GM12864 (cell line): ENCODE results near the gene SIGLEC10.
A peak's percentile ranks its signal among the peaks of the same experiment; 100 is the strongest.
"Not testable (repeated sequence)": the region's sequence is repeated elsewhere in the genome, so short reads cannot be mapped to it uniquely, and the experiment has no call there.

Source experiments
- DNase-seq: peaks from one replicate; pipeline ENCODE4 v3.0.0-alpha.2; 2011; ENCODE audit warnings: low read depth
- H3K4me3 ChIP-seq: 2 replicates; pipeline ENCODE4 v1.5.1; 2011; ENCODE audit warnings: mild to moderate bottlenecking, low read depth, low read length, control low read depth
- TF ChIP-seq, protein P1 (sequence below): IDR thresholded peaks from 2 replicates; pipeline ENCODE4 v1.5.1; 2011; ENCODE audit warnings: low read depth, mild to moderate bottlenecking, moderate library complexity, low read length, control low read depth, inconsistent platforms; ENCODE audit errors: missing control alignments

Gene SIGLEC10

DNA sequence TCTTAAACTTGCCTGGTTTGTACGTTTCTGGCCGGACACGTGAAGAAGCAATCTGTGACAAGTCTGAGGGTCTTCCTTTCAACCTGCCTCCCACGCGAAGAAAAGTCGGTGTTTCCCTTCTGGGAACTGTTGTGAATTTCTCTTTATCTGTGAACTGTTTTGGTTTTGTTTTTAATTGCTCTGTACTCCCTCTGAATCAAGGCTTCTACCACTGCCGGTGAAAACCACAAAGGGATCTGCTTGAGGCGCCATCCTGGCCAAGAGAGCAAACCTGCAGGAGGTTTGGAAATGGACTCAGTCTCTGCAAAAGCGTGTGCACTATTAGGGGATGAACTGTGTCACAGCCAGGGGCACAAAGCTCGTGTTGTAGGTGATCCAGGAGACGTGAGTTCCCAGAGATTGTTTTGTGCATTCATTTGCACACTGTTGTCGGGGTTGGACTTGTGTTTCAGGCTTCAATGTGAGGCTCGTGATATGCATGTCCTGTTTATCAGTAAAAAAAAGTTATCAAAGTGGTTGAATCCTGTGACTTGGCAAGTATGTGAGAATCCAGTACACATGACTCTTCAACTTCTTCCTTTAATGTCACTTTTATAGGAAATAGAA lies 31.1 kb upstream of the SIGLEC10 start:
- H3K4me3 ChIP-seq = no peak overlapping the region
- DNase-seq = no peak

DNA sequence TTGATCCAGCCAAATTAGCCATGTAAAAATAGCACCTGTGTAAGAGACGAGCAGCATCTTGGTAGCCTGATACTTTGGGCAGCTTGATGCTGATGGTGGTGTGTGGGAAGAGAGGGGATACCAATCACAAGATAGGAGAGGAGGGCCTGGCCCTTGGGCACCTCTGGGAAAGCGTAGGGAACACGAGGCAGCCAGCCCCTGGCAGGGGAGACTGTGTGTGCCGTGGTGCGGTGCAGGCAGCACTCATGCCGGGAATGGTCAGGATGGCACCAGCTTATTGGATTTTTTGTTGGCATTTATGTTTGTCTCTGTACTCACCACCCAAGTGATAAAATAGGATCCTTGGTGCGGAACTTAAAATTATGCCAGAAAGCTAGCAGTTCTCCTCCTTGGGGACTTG lies 30.6 kb upstream of the SIGLEC10 start:
- no peak for DNase-seq
- TF ChIP-seq, protein P1, sequence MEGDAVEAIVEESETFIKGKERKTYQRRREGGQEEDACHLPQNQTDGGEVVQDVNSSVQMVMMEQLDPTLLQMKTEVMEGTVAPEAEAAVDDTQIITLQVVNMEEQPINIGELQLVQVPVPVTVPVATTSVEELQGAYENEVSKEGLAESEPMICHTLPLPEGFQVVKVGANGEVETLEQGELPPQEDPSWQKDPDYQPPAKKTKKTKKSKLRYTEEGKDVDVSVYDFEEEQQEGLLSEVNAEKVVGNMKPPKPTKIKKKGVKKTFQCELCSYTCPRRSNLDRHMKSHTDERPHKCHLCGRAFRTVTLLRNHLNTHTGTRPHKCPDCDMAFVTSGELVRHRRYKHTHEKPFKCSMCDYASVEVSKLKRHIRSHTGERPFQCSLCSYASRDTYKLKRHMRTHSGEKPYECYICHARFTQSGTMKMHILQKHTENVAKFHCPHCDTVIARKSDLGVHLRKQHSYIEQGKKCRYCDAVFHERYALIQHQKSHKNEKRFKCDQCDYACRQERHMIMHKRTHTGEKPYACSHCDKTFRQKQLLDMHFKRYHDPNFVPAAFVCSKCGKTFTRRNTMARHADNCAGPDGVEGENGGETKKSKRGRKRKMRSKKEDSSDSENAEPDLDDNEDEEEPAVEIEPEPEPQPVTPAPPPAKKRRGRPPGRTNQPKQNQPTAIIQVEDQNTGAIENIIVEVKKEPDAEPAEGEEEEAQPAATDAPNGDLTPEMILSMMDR = no peak
- H3K4me3 ChIP-seq = no peak overlapping the region

More for the DNA sequence above, 31.1 kb upstream of the SIGLEC10 start:
- TF ChIP-seq, protein P1 = no peak

DNA sequence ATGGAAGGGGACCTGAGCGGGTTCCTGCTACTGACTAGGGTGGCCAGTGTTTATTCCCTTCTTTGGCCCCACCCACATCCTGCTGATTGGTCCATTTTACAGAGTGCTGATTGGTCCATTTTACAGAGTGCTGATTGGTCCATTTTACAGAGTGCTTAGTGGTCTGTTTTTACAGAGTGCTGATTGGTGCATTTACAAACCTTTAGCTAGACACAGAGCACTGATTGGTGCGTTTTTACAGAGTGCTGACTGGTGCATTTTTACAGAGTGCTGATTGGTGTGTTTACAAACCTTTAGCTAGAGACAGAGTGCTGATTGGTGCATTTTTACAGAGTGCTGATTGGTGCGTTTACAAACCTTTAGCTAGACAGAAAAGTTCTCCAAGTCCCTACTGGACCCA lies 30.1 kb upstream of the SIGLEC10 start:
- not testable (repeated sequence) for DNase-seq, H3K4me3 ChIP-seq

DNA sequence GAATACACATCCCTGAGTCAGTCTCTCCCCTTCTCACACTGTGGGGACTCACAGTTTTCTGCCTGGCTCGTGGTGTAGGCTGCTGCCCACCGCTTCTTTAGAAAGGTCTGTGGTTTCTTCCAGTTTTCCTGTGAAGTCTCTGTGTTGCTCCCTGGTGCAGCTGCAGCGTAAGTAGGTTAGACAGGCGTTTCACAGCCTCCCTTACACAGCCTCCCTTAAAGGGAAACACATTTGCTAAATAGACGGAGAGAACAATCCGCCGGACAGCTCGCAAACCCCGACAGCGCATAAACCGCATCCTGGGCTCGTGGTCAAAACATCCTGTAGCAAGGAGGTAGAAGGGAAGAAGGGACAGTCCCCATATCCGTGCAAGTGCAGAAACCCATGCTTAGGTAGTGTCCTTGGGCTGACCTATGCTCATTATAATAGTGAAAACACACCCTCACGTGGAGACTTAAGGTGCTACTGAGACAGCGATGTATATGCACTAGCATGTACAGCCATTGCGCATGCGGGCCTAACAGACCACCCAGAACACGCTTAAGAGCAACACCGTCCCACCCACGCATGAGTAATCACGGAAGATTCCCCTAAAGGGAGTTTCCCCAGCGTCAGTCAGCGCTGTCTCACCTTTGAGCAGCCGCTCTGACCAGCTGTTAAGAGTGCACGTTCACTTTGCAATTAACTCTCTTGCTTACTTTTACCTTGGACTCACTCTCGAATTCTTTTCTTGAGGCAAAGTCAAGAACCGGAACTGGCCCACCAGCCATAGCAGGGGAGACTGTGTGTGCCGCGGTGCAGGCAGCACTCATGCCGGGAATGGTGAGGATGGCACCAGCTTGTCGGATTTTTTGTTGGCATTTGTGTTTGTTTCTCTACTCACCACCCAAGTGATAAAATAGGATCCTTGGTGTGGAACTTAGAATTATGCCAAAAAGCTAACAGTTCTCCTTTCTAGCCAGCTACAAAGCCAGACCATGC lies 24.3 kb upstream of the SIGLEC10 start:
- peak; percentile 91 for DNase-seq
- TF ChIP-seq, protein P1 = peak; percentile 9
- H3K4me3 ChIP-seq = peak overlapping the region; percentile 22

DNA sequence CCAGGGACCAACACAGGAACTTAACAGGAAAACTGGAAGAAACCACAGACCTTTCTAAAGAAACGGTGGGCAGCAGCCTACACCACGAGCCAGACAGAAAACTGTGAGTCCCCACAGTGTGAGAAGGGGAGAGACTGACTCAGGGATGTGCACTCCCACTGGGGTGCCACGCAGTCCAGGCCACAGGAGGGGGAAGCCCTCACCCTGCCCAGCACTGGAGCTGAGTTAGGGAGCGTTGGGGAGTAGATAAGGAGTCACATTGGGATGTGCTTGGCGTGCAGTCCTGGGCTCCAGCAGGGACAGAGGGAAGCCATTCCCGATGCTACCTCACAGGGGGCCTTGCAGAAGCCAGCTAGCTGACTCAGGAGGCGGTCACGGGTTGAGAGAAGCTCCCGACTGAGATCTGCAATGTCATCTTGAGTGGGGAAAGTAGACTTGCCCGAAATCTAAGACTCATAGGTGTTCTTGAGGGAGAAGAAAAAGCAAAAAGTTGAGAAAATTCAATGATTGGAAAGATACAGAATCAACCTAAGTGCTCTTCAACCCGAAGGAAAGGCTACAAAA lies 23.5 kb upstream of the SIGLEC10 start:
- no peak for DNase-seq
- peak overlapping the region; percentile 22; the same call in 1 of the 2 replicates for H3K4me3 ChIP-seq
- TF ChIP-seq, protein P1 = no peak

DNA sequence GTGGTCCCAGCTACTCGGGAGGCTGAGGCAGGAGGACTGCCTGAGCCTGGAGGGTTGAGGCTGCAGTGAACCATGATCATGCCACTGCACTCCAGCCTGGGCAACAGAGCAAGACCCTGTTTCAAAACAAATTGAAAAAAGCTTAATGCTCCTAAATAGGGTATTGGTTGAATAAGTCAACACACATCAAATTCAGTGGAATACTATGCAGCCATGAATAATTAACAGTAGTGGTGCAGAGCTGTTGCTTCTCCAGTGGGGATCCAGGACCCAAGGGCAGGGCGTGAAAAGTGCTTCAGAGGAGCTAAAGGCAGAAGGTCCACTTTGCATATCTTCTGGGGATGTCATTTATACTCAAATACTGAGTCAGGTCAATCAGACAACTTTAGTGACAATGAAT lies 22.6 kb upstream of the SIGLEC10 start:
- no peak overlapping the region for H3K4me3 ChIP-seq
- no peak for DNase-seq
- TF ChIP-seq, protein P1 = no peak

DNA sequence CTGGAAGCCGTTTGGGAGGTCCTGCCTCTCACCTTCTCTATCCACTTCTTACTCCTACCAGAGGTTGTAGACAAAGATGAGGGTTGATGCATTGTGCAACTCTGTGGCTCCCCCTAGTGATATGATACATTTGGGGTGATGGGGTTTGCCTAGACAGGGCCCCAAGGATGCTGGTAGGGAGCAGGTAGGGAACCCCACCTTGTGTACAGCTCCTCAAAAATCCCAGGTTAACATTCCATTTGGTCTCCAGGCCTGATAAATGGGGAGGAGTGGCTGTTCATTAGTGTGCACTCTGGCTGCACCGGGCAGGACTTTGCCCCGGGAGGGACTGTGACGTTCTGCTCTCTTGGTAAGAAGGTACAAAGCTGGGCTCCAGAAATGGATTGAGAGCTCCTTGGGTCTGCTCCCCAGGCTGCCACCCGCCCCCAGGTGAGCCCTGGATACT lies 21.6 kb upstream of the SIGLEC10 start:
- H3K4me3 ChIP-seq = no peak overlapping the region
- TF ChIP-seq, protein P1 = peak; percentile 70
- no peak for DNase-seq
